GM10266 (cell line): Measurements from ENCODE around the gene FAM219A.
A peak's percentile ranks its signal among the peaks of the same experiment; 100 is the strongest.

ENCODE experiments used
- DNase-seq: peaks from one replicate; pipeline ENCODE4 v3.0.0; 2012; ENCODE audit errors: extremely low spot score
- CTCF ChIP-seq: IDR thresholded peaks from 2 replicates; pipeline ENCODE4 v1.5.1; 2012; ENCODE audit warnings: mild to moderate bottlenecking, low read depth; ENCODE audit not compliant: control insufficient read depth, insufficient read depth; ENCODE audit errors: missing control alignments

The FAM219A gene

GRCh38 chr9:34383904-34384303 lies 74.5 kb downstream of the FAM219A start:
- DNase-seq, result no peak
- TF ChIP-seq CTCF, result no peak

DNA sequence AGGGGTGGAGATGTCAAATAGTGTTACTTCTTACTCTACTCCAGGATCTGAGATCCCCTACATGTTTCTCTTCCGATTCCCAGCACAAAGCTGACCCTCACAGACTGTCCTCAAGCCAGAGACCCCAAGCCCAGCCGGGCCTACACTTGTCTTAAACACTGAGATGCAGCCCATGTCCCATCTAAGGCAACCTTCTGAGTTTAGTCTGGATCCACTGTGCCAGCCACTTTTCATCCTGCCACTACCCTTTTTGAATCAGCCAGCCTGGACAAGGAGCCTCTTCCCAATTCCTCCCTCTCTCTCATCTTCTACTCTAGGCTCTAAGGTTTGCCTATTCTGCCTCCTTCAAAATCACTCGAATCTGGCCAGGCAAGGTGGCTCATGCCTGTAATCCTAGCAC lies 75.5 kb downstream of the FAM219A start:
- DNase-seq, result no peak
- no peak for TF ChIP-seq CTCF

- DNase-seq, result no peak
- TF ChIP-seq CTCF, result no peak
Observed at GRCh38 chr9:34382054-34382453, 76.3 kb downstream of the FAM219A start.

GRCh38 chr9:34381323-34381722 lies 77.0 kb downstream of the FAM219A start:
- TF ChIP-seq CTCF, result no peak
- no peak for DNase-seq

DNA sequence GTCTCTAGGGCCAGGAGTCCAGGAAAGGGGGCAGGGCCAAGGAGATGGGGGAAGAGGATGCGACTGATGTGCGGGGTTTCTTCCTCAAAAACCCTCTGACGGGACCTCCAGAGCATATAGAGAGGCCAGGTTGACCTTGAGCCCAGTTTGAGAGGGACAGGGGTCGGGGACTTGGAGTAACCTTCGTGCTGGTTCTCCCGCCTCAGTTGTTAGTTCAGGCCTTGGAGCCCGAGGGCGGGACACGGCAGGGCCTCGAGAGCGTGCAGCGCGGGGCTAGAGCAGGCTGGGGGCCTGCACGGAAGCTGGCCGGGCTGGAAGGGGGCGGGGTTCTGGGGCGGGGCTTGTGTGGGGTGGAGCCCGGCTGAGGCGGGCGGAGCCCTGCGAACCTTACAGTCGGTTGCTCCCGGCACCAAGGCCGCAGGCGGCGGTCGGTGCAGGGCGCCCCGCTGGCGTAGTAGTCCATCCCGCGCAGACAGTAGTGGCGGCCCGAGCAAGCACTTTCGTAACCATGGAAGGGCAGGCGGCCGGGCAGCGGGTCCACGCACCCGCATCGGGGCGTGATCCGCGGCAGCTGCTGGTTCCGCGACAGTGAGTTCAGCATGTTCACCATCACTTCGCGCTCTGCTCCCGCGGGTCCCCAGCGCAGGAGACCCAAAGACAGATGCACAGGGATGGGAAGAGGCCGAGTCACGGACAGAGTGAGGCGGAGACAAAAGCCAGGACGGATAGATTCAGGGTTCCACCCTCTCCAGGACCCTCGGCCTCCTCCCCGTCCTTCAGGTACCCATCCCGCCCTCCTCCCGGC lies 77.7 kb downstream of the FAM219A start:
- peak; percentile 93 for DNase-seq
- TF ChIP-seq CTCF, result no peak

DNA sequence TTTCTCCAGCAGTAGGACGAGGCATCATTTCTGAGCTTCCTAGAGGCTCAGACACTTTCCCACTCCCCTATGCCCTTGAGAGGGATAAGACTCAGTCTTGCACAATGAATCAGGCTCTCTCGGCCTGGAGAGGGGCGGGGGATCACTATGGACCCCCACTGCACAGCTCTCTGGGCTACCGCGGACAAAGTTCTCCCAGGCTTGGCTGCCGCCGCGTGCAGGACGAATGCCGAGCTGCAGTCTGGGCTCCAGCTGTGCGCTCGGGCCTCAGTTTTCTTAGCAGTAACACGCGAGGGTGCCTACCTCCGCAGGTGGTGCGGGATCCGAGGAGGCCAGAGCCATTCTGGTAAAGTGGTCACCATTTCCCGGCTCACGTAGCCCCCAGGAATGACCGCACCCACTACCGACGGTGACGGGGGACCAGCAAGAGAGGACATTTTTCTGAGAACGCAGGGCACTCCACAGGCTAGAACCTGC lies 78.3 kb downstream of the FAM219A start:
- no peak for DNase-seq
- TF ChIP-seq CTCF, result no peak

- peak; percentile 94 for DNase-seq
- peak; percentile 99 for TF ChIP-seq CTCF
Observed at GRCh38 chr9:34379334-34380033, 78.9 kb downstream of the FAM219A start.
